Naive thymus-derived CD4-positive, alpha-beta T cell (primary cell): ENCODE measurements around the gene SEMA3D. TPM values are rescaled to one million over a fixed set of nuclear protein-coding genes. Genes with fewer than 3 reads are reported as not detected.

Source experiments
- ATAC-seq: fragments of 150-1000 bp; cut with Tn5 transposase; 2 replicates; pipeline ENCODE4 v1.10.0; 2021; ENCODE audit warnings: mild to moderate bottlenecking, moderate library complexity
- CTCF ChIA-PET: fragments of 350-600 bp; sonication (Branson Sonifier 250); formaldehyde crosslinking; loops from one replicate; lab custom pipeline; 2021; ENCODE audit warnings: antibody characterized with exemption; lab: Charles Lee
- POLR2A ChIA-PET: fragments of 350-600 bp; sonication (Branson Sonifier 250); formaldehyde crosslinking; loops from one replicate; lab custom pipeline; 2021; ENCODE audit warnings: antibody characterized with exemption, inconsistent platforms; lab: Charles Lee
- DNase-seq, 9 donors: peaks; one replicate each; pipeline versions ENCODE4 v3.0.0 to v3.0.0-alpha.2; 2020 to 2022; ENCODE audit warnings: mixed read lengths in 1 of 9
- H3K27ac ChIP-seq: one replicate; pipeline ENCODE4 v1.7.0; 2013; ENCODE audit warnings: mild to moderate bottlenecking, low read depth, low read length, moderate library complexity
- H3K27me3 ChIP-seq, 2 donors: one replicate each; pipeline ENCODE4 v1.7.0; 2013; ENCODE audit warnings: low read length in 2 of 2, mild to moderate bottlenecking in 2 of 2, moderate library complexity in 2 of 2; ENCODE audit not compliant: control insufficient read depth in 2 of 2, insufficient read depth in 2 of 2
- H3K36me3 ChIP-seq, 3 experiments: 1 replicate in 2 of 3; 2 replicates in 1 of 3; pipeline ENCODE4 v1.7.0; 2013; ENCODE audit warnings: low read length in 3 of 3, mild to moderate bottlenecking in 3 of 3, moderate library complexity in 1 of 3; ENCODE audit not compliant: insufficient read depth in 3 of 3, control insufficient read depth in 2 of 3
- H3K4me1 ChIP-seq, 2 donors: one replicate each; pipeline ENCODE4 v1.7.0; 2013; ENCODE audit warnings: low read length in 2 of 2, mild to moderate bottlenecking in 2 of 2, moderate library complexity in 1 of 2; ENCODE audit not compliant: control insufficient read depth in 2 of 2, insufficient read depth in 2 of 2
- H3K4me3 ChIP-seq: 2 replicates; pipeline ENCODE4 v1.7.0; 2013; ENCODE audit warnings: mild to moderate bottlenecking, low read length
- H3K9me3 ChIP-seq, 3 experiments: 1 replicate in 2 of 3; 2 replicates in 1 of 3; pipeline ENCODE4 v1.7.0; 2013; ENCODE audit warnings: low read length in 3 of 3; ENCODE audit not compliant: control insufficient read depth in 2 of 3
- H3K27ac Mint-ChIP-seq, 9 donors: one replicate each; pipeline ENCODE4 v1.8.0; 2020 to 2022; ENCODE audit warnings: mixed read lengths in 9 of 9, mild to moderate bottlenecking in 8 of 9, moderate library complexity in 5 of 9, inconsistent platforms in 2 of 9
- H3K27me3 Mint-ChIP-seq, 5 donors: one replicate each; pipeline ENCODE4 v1.8.0; 2021 to 2022; ENCODE audit warnings: mixed read lengths in 5 of 5, mild to moderate bottlenecking in 1 of 5
- H3K36me3 Mint-ChIP-seq, 5 donors: one replicate each; pipeline ENCODE4 v1.8.0; 2020 to 2022; ENCODE audit warnings: mixed read lengths in 5 of 5, mild to moderate bottlenecking in 3 of 5, inconsistent platforms in 1 of 5
- H3K4me1 Mint-ChIP-seq, 7 donors: one replicate each; pipeline ENCODE4 v1.8.0; 2020 to 2022; ENCODE audit warnings: mixed read lengths in 7 of 7, mild to moderate bottlenecking in 3 of 7, inconsistent platforms in 1 of 7
- H3K4me3 Mint-ChIP-seq, 10 donors: one replicate each; pipeline ENCODE4 v1.8.0; 2020 to 2022; ENCODE audit warnings: mild to moderate bottlenecking in 10 of 10, mixed read lengths in 10 of 10, moderate library complexity in 6 of 10, inconsistent platforms in 2 of 10
- H3K9me3 Mint-ChIP-seq, 11 donors: one replicate each; pipeline ENCODE4 v1.8.0; 2020 to 2022; ENCODE audit warnings: mixed read lengths in 11 of 11, mild to moderate bottlenecking in 4 of 11, inconsistent platforms in 1 of 11, moderate library complexity in 1 of 11
- intact Hi-C, 2 donors: fragments of 100-400 bp; cut with micrococcal nuclease; formaldehyde crosslinking; loops; one replicate each; pipeline ENCODE4 v1.15.1; 2023
- polyA plus RNA-seq, 2 donors: library from polyadenylated mRNA; unstranded; fragments of 300-500 nt; fragmentation: Illumina TruSeq; gene quantifications; one replicate each; pipeline ENCODE4 v1.2.3, GENCODE V29; 2021
- total RNA-seq, 6 experiments: library from RNA in 5 of 6; stranded (reverse) in 5 of 6; gene quantifications; 1 replicate in 5 of 6; 2 replicates in 1 of 6; pipeline ENCODE4 v1.2.3 and lab custom pipeline; 2021 to 2026

The SEMA3D gene
- total and polyA plus RNA-seq, 7 experiments from 2014 or later = not detected

- ChIA-PET POLR2A (no interaction called here), CTCF (interaction anchor here (0.8 kb wide), 1 partner anchor 10 kb away, joined by 3 read pairs; no protein-coding TSS in a partner anchor)
- Histone ChIP-seq H3K9me3 (no peaks in the 10 kb centered on the region), H3K36me3 (no peaks in the 10 kb centered on the region), H3K27ac (no peak overlapping the region), H3K4me1 (no peaks in the 10 kb centered on the region), H3K4me3 (no peak overlapping the region), H3K27me3 (no peaks in the 10 kb centered on the region)
- intact Hi-C loops = no loop called here
- Mint-ChIP-seq H3K9me3 (peaks cover 0 to 3% (median 0%) of the 10 kb centered on the region in 11 donors), H3K4me3 (no peak overlapping the region), H3K36me3 (no peaks in the 10 kb centered on the region), H3K4me1 (no peaks in the 10 kb centered on the region), H3K27ac (no peak overlapping the region), H3K27me3 (no peaks in the 10 kb centered on the region)
- DNase-seq = no peak
- ATAC-seq = no peak
Observed at GRCh38 chr7:85213500-85213899, 26.6 kb upstream of the SEMA3D start.

- Histone ChIP-seq H3K27me3 (no peaks in the 10 kb centered on the region), H3K4me3 (no peak overlapping the region), H3K9me3 (no peaks in the 10 kb centered on the region), H3K27ac (no peak overlapping the region), H3K36me3 (no peaks in the 10 kb centered on the region), H3K4me1 (no peaks in the 10 kb centered on the region)
- DNase-seq (no peak), ATAC-seq (no peak)
- peaks cover 0 to 8% (median 0%) of the 10 kb centered on the region in 11 donors for H3K9me3 Mint-ChIP-seq
- H3K27me3 Mint-ChIP-seq = no peaks in the 10 kb centered on the region
- H3K27ac Mint-ChIP-seq = no peak overlapping the region
- CTCF ChIA-PET = no interaction called here
- POLR2A ChIA-PET = no interaction called here
- no peak overlapping the region for H3K4me3 Mint-ChIP-seq
- intact Hi-C loops = no loop called here
- H3K4me1 Mint-ChIP-seq = peaks cover 0 to 1% (median 0%) of the 10 kb centered on the region in 7 donors
- H3K36me3 Mint-ChIP-seq = no peaks in the 10 kb centered on the region
Observed at GRCh38 chr7:85205754-85206153, 18.9 kb upstream of the SEMA3D start.

GRCh38 chr7:85204496-85204895 is 17.6 kb upstream of the SEMA3D start:
- Histone ChIP-seq H3K4me1 (no peaks in the 10 kb centered on the region), H3K4me3 (no peak overlapping the region), H3K27ac (no peak overlapping the region), H3K9me3 (no peaks in the 10 kb centered on the region), H3K36me3 (no peaks in the 10 kb centered on the region), H3K27me3 (no peaks in the 10 kb centered on the region)
- Mint-ChIP-seq H3K27me3 (no peaks in the 10 kb centered on the region), H3K4me3 (no peak overlapping the region), H3K9me3 (peaks cover 0 to 9% (median 0%) of the 10 kb centered on the region in 11 donors), H3K4me1 (peaks cover 0 to 1% (median 0%) of the 10 kb centered on the region in 7 donors), H3K36me3 (no peaks in the 10 kb centered on the region), H3K27ac (no peak overlapping the region)
- no peak for DNase-seq
- intact Hi-C loops = no loop called here
- ChIA-PET CTCF (interaction anchor here (1.1 kb wide), 1 partner anchor 9 kb away, joined by 3 read pairs; no protein-coding TSS in a partner anchor), POLR2A (no interaction called here)
- ATAC-seq = no peak

GRCh38 chr7:85204061-85204460 is 17.2 kb upstream of the SEMA3D start:
- Mint-ChIP-seq H3K9me3 (peaks cover 0 to 9% (median 0%) of the 10 kb centered on the region in 11 donors), H3K27me3 (no peaks in the 10 kb centered on the region), H3K27ac (no peak overlapping the region), H3K36me3 (no peaks in the 10 kb centered on the region), H3K4me1 (peaks cover 0 to 1% (median 0%) of the 10 kb centered on the region in 7 donors), H3K4me3 (no peak overlapping the region)
- CTCF ChIA-PET = interaction anchor here (1.1 kb wide), 1 partner anchor 9 kb away, joined by 3 read pairs; no protein-coding TSS in a partner anchor
- Histone ChIP-seq H3K4me3 (no peak overlapping the region), H3K27me3 (no peaks in the 10 kb centered on the region), H3K4me1 (no peaks in the 10 kb centered on the region), H3K36me3 (no peaks in the 10 kb centered on the region), H3K27ac (no peak overlapping the region), H3K9me3 (no peaks in the 10 kb centered on the region)
- no peak for DNase-seq
- POLR2A ChIA-PET = no interaction called here
- intact Hi-C loops = no loop called here
- ATAC-seq = no peak

DNA sequence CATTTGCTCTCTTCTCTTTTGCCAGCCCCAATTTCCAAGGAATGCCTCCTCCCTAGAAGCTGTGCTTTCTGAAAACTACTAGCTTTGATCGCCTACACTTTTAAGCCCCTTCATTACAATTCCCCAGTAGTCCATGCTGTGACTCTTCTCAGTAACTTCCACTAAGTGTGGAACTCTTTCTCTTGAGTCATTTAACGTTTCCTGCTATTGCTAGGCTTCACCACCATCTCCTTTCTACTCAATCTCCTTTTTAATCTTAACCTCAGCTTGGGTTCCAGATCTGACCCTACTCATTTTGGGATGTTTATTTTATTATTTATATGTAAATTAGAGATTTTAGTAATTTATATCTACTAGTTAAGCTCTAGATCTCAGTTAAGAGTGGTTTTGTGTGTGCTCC is 14.4 kb upstream of the SEMA3D start:
- no peaks in the 10 kb centered on the region for H3K4me1 ChIP-seq
- ATAC-seq (no peak), DNase-seq (no peak)
- Mint-ChIP-seq H3K4me3 (no peak overlapping the region), H3K36me3 (no peaks in the 10 kb centered on the region), H3K9me3 (peaks cover 0 to 8% (median 0%) of the 10 kb centered on the region in 11 donors), H3K4me1 (peaks cover 0 to 1% (median 0%) of the 10 kb centered on the region in 7 donors), H3K27me3 (no peaks in the 10 kb centered on the region), H3K27ac (no peak overlapping the region)
- H3K27ac ChIP-seq = no peak overlapping the region
- H3K36me3 ChIP-seq = no peaks in the 10 kb centered on the region
- intact Hi-C loops = no loop called here
- no peaks in the 10 kb centered on the region for H3K9me3 ChIP-seq
- no peaks in the 10 kb centered on the region for H3K27me3 ChIP-seq
- no peak overlapping the region for H3K4me3 ChIP-seq
- ChIA-PET CTCF (no interaction called here), POLR2A (no interaction called here)

DNA sequence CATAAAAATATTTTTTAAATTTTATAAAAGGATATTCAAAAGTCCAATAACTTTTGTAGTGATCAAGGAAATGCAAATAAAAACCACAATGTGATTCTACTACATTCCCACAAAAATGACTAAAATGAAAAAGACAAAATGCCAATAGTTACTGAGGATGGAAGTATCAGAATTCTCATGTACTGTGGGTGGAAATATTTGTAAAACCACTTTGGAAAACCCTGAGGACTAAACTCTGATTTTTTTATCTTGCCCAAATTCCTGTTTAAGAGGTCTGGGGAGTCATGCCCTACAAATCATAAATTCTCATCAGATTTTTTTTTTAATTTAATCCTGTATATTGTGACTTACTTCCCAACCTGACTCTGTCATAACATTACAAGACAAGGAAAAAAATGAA is 9.8 kb upstream of the SEMA3D start:
- Histone ChIP-seq H3K4me3 (no peak overlapping the region), H3K27me3 (no peaks in the 10 kb centered on the region), H3K36me3 (no peaks in the 10 kb centered on the region), H3K4me1 (no peaks in the 10 kb centered on the region), H3K27ac (no peak overlapping the region), H3K9me3 (no peaks in the 10 kb centered on the region)
- DNase-seq (no peak), ATAC-seq (no peak)
- H3K36me3 Mint-ChIP-seq = no peaks in the 10 kb centered on the region
- peaks cover 0 to 1% (median 0%) of the 10 kb centered on the region in 7 donors for H3K4me1 Mint-ChIP-seq
- peaks cover 0 to 6% (median 0%) of the 10 kb centered on the region in 11 donors for H3K9me3 Mint-ChIP-seq
- no peak overlapping the region for H3K27ac Mint-ChIP-seq
- ChIA-PET POLR2A (no interaction called here), CTCF (no interaction called here)
- no peak overlapping the region for H3K4me3 Mint-ChIP-seq
- H3K27me3 Mint-ChIP-seq = no peaks in the 10 kb centered on the region
- intact Hi-C loops = no loop called here

DNA sequence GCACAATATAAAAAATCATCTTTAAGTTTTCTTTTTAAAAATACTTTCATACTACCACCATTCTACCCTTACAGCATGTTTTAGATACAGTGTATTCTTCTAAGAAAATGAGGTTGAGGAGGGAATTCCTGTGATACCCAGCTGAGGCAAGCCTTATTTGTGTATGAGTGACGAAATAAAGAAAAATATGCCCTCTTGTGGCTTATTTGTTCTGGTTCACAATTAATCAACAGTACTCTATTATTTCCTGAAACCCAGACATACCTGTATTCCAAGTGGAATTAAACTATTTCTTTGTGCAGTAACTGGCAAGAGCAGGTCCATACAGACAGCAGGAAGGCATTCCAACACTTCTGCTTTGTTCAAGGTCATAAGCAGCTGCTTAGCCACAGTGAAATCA is 4.5 kb upstream of the SEMA3D start:
- Mint-ChIP-seq H3K36me3 (no peaks in the 10 kb centered on the region), H3K27me3 (peaks cover 9 to 23% (median 14%) of the 10 kb centered on the region in 5 donors), H3K27ac (no peak overlapping the region), H3K4me3 (no peak overlapping the region), H3K4me1 (no peaks in the 10 kb centered on the region), H3K9me3 (peaks cover 0 to 5% (median 0%) of the 10 kb centered on the region in 11 donors)
- Histone ChIP-seq H3K27me3 (no peaks in the 10 kb centered on the region), H3K4me1 (no peaks in the 10 kb centered on the region), H3K9me3 (no peaks in the 10 kb centered on the region), H3K27ac (no peak overlapping the region), H3K36me3 (no peaks in the 10 kb centered on the region), H3K4me3 (no peak overlapping the region)
- ChIA-PET POLR2A (no interaction called here), CTCF (no interaction called here)
- intact Hi-C loops = no loop called here
- no peak for ATAC-seq
- DNase-seq = no peak
